HL-60 (cell line): ENCODE data around the gene MEIKIN.

Experiments
- DNase-seq, 2 experiments: peaks; one replicate each; pipeline ENCODE4 v3.0.0-alpha.2; 2010 to 2020; ENCODE audit warnings: low read depth in 1 of 2, low spot score in 1 of 2
- H3K27ac ChIP-seq: fragments of 250-450 bp; sonication (Bioruptor Pico); replicated peaks from 2 replicates; pipeline ENCODE4 v1.5.1; 2020; ENCODE audit warnings: mild to moderate bottlenecking, moderate library complexity
- H3K27me3 ChIP-seq: fragments of 250-450 bp; sonication (Bioruptor Pico); 2 replicates; pipeline ENCODE4 v1.5.1; 2021; ENCODE audit warnings: mild to moderate bottlenecking, moderate library complexity; ENCODE audit not compliant: insufficient read depth, poor library complexity, severe bottlenecking
- H3K4me3 ChIP-seq: replicated peaks from 2 replicates; pipeline ENCODE4 v1.5.1; 2011; ENCODE audit warnings: mild to moderate bottlenecking, control low read depth, low read length; ENCODE audit not compliant: insufficient read depth
- GABPA ChIP-seq: IDR thresholded peaks from 2 replicates; pipeline ENCODE4 v1.6.1; 2012; ENCODE audit warnings: low read depth
- POLR2AphosphoS5 ChIP-seq: IDR thresholded peaks from 2 replicates; pipeline ENCODE4 v1.6.1; 2012; ENCODE audit warnings: low read depth
- SPI1 ChIP-seq: IDR thresholded peaks from 2 replicates; pipeline ENCODE4 v1.6.1; 2012; ENCODE audit warnings: low read depth, mild to moderate bottlenecking, borderline replicate concordance
- TF ChIP-seq, protein P1 (sequence below): IDR thresholded peaks from 2 replicates; pipeline ENCODE4 v1.6.1; 2012; ENCODE audit warnings: low read depth; ENCODE audit not compliant: insufficient replicate concordance
- TF ChIP-seq, protein P2 (sequence below): IDR thresholded peaks from one replicate; pipeline ENCODE4 v1.5.1; 2011; ENCODE audit warnings: low read length, control low read depth, inconsistent platforms; ENCODE audit not compliant: insufficient read depth

MEIKIN gene

DNA sequence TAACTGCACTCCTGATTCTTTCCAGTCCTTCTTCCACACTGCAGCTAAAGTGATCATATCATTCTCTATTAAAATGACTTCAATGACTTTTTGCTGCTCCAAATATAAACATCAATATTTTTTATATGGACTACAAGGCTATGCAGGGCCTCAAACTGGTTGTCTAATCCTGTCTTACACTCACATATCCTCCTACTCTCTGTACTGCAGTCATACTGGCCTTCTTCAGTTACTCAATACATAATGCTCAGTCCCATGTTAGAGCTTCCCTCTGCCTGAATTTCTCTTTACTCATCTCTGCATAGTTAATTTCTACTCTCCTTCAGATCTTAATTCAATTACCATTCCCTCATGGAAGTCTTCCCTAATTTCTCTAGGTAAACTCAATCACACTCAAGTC is 3.4 kb downstream of the MEIKIN start:
- Histone ChIP-seq H3K4me3 (no peak overlapping the region), H3K27ac (no peak overlapping the region), H3K27me3 (no peaks in the 10 kb centered on the region)
- DNase-seq, result no peak
- TF ChIP-seq GABPA (no peak), POLR2AphosphoS5 (no peak), SPI1 (no peak)
- TF ChIP-seq, protein P1, sequence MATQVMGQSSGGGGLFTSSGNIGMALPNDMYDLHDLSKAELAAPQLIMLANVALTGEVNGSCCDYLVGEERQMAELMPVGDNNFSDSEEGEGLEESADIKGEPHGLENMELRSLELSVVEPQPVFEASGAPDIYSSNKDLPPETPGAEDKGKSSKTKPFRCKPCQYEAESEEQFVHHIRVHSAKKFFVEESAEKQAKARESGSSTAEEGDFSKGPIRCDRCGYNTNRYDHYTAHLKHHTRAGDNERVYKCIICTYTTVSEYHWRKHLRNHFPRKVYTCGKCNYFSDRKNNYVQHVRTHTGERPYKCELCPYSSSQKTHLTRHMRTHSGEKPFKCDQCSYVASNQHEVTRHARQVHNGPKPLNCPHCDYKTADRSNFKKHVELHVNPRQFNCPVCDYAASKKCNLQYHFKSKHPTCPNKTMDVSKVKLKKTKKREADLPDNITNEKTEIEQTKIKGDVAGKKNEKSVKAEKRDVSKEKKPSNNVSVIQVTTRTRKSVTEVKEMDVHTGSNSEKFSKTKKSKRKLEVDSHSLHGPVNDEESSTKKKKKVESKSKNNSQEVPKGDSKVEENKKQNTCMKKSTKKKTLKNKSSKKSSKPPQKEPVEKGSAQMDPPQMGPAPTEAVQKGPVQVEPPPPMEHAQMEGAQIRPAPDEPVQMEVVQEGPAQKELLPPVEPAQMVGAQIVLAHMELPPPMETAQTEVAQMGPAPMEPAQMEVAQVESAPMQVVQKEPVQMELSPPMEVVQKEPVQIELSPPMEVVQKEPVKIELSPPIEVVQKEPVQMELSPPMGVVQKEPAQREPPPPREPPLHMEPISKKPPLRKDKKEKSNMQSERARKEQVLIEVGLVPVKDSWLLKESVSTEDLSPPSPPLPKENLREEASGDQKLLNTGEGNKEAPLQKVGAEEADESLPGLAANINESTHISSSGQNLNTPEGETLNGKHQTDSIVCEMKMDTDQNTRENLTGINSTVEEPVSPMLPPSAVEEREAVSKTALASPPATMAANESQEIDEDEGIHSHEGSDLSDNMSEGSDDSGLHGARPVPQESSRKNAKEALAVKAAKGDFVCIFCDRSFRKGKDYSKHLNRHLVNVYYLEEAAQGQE, result no peak
- TF ChIP-seq, protein P2, sequence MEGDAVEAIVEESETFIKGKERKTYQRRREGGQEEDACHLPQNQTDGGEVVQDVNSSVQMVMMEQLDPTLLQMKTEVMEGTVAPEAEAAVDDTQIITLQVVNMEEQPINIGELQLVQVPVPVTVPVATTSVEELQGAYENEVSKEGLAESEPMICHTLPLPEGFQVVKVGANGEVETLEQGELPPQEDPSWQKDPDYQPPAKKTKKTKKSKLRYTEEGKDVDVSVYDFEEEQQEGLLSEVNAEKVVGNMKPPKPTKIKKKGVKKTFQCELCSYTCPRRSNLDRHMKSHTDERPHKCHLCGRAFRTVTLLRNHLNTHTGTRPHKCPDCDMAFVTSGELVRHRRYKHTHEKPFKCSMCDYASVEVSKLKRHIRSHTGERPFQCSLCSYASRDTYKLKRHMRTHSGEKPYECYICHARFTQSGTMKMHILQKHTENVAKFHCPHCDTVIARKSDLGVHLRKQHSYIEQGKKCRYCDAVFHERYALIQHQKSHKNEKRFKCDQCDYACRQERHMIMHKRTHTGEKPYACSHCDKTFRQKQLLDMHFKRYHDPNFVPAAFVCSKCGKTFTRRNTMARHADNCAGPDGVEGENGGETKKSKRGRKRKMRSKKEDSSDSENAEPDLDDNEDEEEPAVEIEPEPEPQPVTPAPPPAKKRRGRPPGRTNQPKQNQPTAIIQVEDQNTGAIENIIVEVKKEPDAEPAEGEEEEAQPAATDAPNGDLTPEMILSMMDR, result no peak

DNA sequence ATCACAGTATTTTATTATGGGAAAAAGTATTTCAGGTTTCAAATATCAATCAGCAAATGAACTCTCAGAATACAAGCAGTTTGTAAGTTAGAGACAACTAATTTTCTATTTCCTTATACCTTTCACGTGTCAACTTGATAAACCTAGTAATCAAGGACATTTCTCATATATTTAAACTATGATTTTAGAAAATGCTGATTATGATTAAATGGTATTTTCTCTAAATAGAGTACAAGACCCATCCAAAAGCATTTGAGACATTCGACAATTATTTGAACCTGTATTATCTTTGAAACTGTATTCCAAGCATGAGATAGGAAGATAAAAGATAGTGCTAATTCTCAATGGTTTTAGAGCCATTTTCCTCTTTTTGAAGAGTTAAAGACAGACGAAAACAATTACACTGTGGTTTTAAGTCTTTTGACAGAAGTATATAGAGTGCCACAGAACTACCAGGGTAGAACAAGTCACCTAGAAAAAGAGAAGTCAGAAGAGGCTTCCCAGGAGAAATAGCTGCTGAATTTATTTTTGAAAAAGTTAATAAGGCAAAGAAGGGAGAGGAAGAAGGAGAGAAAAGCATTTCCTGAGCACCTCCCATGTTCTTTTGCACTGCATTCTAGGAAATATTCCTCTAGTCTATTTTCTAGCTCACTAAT is 5.6 kb downstream of the MEIKIN start:
- Histone ChIP-seq H3K4me3 (no peak overlapping the region), H3K27ac (no peak overlapping the region), H3K27me3 (no peaks in the 10 kb centered on the region)
- no peak for DNase-seq
- TF ChIP-seq GABPA, result no peak
- TF ChIP-seq, protein P2, result no peak
- no peak for TF ChIP-seq SPI1

DNA sequence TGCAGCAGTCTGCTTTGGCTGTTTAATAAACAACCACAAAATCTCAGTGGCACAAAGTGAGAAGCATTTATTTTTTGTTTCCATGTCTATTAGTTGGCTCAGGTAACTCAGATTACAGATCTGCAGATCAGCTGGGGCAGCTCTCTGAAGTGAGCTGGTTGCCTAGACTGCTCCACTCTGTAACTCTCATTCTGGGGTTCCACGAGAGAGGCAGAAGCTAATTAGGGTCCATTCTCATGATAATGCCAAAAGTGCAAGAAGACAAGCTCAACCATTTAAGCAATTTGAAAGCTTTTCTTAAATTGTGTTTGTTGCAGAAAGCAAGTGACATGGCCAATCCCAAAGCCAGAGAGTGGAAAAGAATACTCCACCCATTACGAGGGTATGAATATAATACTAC is 13.2 kb downstream of the MEIKIN start:
- Histone ChIP-seq H3K27me3 (no peaks in the 10 kb centered on the region), H3K27ac (no peak overlapping the region), H3K4me3 (no peak overlapping the region)
- no peak for DNase-seq
- TF ChIP-seq, protein P1, result no peak
- no peak for TF ChIP-seq GABPA
- TF ChIP-seq, protein P2, result no peak
- TF ChIP-seq SPI1, result no peak
- TF ChIP-seq POLR2AphosphoS5, result no peak

DNA sequence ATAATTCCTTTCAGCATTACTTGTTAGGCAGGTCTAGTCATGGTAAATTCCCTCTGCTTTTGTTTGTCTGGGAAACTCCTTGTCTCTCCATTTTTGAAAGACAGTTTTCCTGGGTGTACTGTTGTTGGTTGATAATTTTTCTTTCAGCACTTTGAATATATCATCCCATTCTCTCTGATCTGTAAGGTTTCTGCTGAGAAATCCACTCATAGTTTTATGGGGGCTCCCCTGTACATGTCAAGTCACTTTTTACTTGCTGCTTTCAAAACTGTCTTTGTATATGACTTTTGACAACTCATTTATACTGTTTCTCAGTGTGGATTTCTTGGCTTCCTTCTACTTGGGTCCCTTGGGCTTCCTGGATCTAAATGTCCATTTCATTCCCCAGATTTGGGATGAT is 16.5 kb downstream of the MEIKIN start:
- DNase-seq, result no peak
- no peak overlapping the region for H3K27ac ChIP-seq
- TF ChIP-seq GABPA, result no peak
- no peak for TF ChIP-seq POLR2AphosphoS5
- TF ChIP-seq, protein P2, result no peak
- TF ChIP-seq SPI1, result no peak
- TF ChIP-seq, protein P1, result no peak
- H3K27me3 ChIP-seq, result no peaks in the 10 kb centered on the region
- no peak overlapping the region for H3K4me3 ChIP-seq
